Right cardiac atrium (tissue), 5 donors: Measurements from ENCODE around the gene NOP10. TPM values are rescaled to one million over a fixed set of nuclear protein-coding genes. Genes with fewer than 3 reads are reported as not detected.
"Not testable (repeated sequence)": the region's sequence is repeated elsewhere in the genome, so short reads cannot be mapped to it uniquely, and the experiment has no call there.

Experiments
- ATAC-seq, 2 donors: fragments of 200-7000 bp; cut with Tn5 transposase; one replicate each; pipeline versions ENCODE4 v1.8.0 to v1.9.1; 2020; ENCODE audit warnings: moderate library complexity in 2 of 2, mild to moderate bottlenecking in 1 of 2
- DNase-seq, 3 donors: peaks; one replicate each; pipeline ENCODE4 v3.0.0-alpha.2; 2020
- H3K27ac ChIP-seq: one replicate; pipeline ENCODE4 v1.5.1; 2013; ENCODE audit warnings: mild to moderate bottlenecking, low read length, control low read depth, moderate library complexity
- H3K27me3 ChIP-seq: one replicate; pipeline ENCODE4 v1.6.1; 2013; ENCODE audit not compliant: control insufficient read depth, insufficient read depth
- H3K4me1 ChIP-seq: one replicate; pipeline ENCODE4 v1.6.1; 2013; ENCODE audit warnings: low read length; ENCODE audit not compliant: control insufficient read depth, insufficient read depth
- H3K4me3 ChIP-seq: one replicate; pipeline ENCODE4 v1.5.1; 2013; ENCODE audit warnings: low read length, control low read depth
- H3K9me3 ChIP-seq: one replicate; pipeline ENCODE4 v1.6.1; 2013; ENCODE audit warnings: low read length; ENCODE audit not compliant: control insufficient read depth
- WGBS: extraction: QIAGEN DNeasy Blood & Tissue Kit; methylation state at CpG from one replicate; pipeline ENCODE4 v1.1.7; 2013; 5-methylcytosine and 5-hydroxymethylcytosine counted together
- intact Hi-C, 4 donors: fragments of 100-400 bp; cut with DNase I; formaldehyde crosslinking; loops; one replicate each; pipeline versions ENCODE4 v1.11.0 to v1.14.0; 2022 to 2023
- long read RNA-seq, 4 donors: library from polyadenylated mRNA; unstranded; transcript quantifications; one replicate each; pipeline ENCODE4 v2.0.0, GENCODE V29; 2020 to 2021
- polyA plus RNA-seq: library from polyadenylated mRNA; stranded (reverse); fragments of 200-250 nt; gene quantifications from one replicate; pipeline ENCODE4 v1.2.3, GENCODE V29; 2013
- total RNA-seq, 4 donors: library from RNA; stranded (reverse); fragmentation: NEBNext Ultra II Directional; extraction: Animal tissue kit (Norgen Biotek cat#: 25700); gene quantifications; one replicate each; pipeline ENCODE4 v1.2.1, GENCODE V29; 2021
- donor health status: healthy with polysubstance abuse.
- donor health status: DM: no; HTN: yes; CAD: no.
- donor health status: DM: no; HTN: no; CAD: no.
- donor health status: DM: no; HTN: yes; CAD: no; lungs with severe emphysema.
- donor health status: DM: yes; HTN: yes; CAD: no.

The NOP10 gene
- total RNA-seq (100 to 1,000 TPM in 3 of 4 donors, 10 to 100 TPM in 1; 87.2 to 122 (median 106) TPM), polyA plus RNA-seq (206 TPM)
- long read RNA-seq, donor 1, transcript NOP10-201 (2 exons, 554 nt) = major isoform, 37 of 38 reads
- long read RNA-seq, donor 1, partial matches to known transcripts = 0 of 38 reads
- long read RNA-seq, donor 1, other reads (novel, unspliced or antisense) = 1 of 38 reads
- long read RNA-seq, donor 2, transcript NOP10-201 (2 exons, 554 nt) = major isoform, 36 of 37 reads
- long read RNA-seq, donor 2, partial matches to known transcripts = 0 of 37 reads
- long read RNA-seq, donor 2, other reads (novel, unspliced or antisense) = 1 of 37 reads
- long read RNA-seq, donor 3, transcript NOP10-201 (2 exons, 554 nt) = major isoform, 8 of 8 reads
- long read RNA-seq, donor 3, partial matches to known transcripts = 0 of 8 reads
- long read RNA-seq, donor 3, other reads (novel, unspliced or antisense) = 0 of 8 reads
- long read RNA-seq, donor 4, transcript NOP10-201 (2 exons, 554 nt) = major isoform, 21 of 21 reads
- long read RNA-seq, donor 4, partial matches to known transcripts = 0 of 21 reads
- long read RNA-seq, donor 4, other reads (novel, unspliced or antisense) = 0 of 21 reads

- no peaks in the 10 kb centered on the region for H3K27me3 ChIP-seq
- no peaks in the 10 kb centered on the region for H3K4me1 ChIP-seq
- WGBS = under 1% methylated on average over 38 of the region's 38 CpGs
- intact Hi-C loops = no loop called here
- peak within 1 kb of the TSS; percentile 97 for H3K27ac ChIP-seq
- no peaks in the 10 kb centered on the region for H3K9me3 ChIP-seq
- H3K4me3 ChIP-seq = peak within 1 kb of the TSS; percentile 85
- peak; percentile 92 to 96 (median 94) for DNase-seq
- peak; percentile 95 to 96 for ATAC-seq
These were observed at the start of gene NOP10, which contains the start of gene NUTM1 for GRCh38 chr15:34342737-34343575. NOP10 (minus strand) TSS chr15:34343136; CDS start chr15:34343073, 63 bp downstream. NUTM1 (plus strand) TSS chr15:34343315; CDS start chr15:34343697, 382 bp downstream.

GRCh38 chr15:34389594-34390086 lies 46.7 kb upstream of the NOP10 start:
- H3K4me1 ChIP-seq, H3K4me3 ChIP-seq: not testable (repeated sequence)

GRCh38 chr15:34381829-34382521 lies 39.0 kb upstream of the NOP10 start:
- intact Hi-C loops = not testable (repeated sequence)

More at GRCh38 chr15:34389594-34390086, 46.7 kb upstream of the NOP10 start:
- H3K9me3 ChIP-seq, intact Hi-C loops, DNase-seq, H3K27me3 ChIP-seq, ATAC-seq, H3K27ac ChIP-seq: not testable (repeated sequence)
- no CpG with 5 or more reads among the region's 16 CpGs for WGBS

GRCh38 chr15:34380491-34380890 lies 37.6 kb upstream of the NOP10 start:
- 68% methylated on average over 4 of the region's 4 CpGs for WGBS
- H3K27ac ChIP-seq, H3K4me1 ChIP-seq, H3K4me3 ChIP-seq, ATAC-seq, intact Hi-C loops, DNase-seq, H3K27me3 ChIP-seq, H3K9me3 ChIP-seq: not testable (repeated sequence)

More at GRCh38 chr15:34381829-34382521, 39.0 kb upstream of the NOP10 start:
- H3K4me1 ChIP-seq, H3K27ac ChIP-seq, H3K9me3 ChIP-seq, DNase-seq, H3K27me3 ChIP-seq, H3K4me3 ChIP-seq: not testable (repeated sequence)
- ATAC-seq = peak in 1 of 2 donors; percentile 56
- WGBS = no CpG with 5 or more reads among the region's 19 CpGs

- H3K9me3 ChIP-seq = no peaks in the 10 kb centered on the region
- DNase-seq (no peak), ATAC-seq (no peak)
- no peak overlapping the region for H3K27ac ChIP-seq
- no peak overlapping the region for H3K4me3 ChIP-seq
- intact Hi-C loops = no loop called here
- H3K27me3 ChIP-seq = no peaks in the 10 kb centered on the region
- 98% methylated on average over 2 of the region's 2 CpGs for WGBS
- H3K4me1 ChIP-seq = no peaks in the 10 kb centered on the region
These were observed 33.9 kb upstream of the NOP10 start for GRCh38 chr15:34376856-34377255.

GRCh38 chr15:34375541-34375940 lies 32.6 kb upstream of the NOP10 start:
- H3K27ac ChIP-seq, H3K27me3 ChIP-seq, H3K4me3 ChIP-seq, intact Hi-C loops, H3K4me1 ChIP-seq, DNase-seq, H3K9me3 ChIP-seq, ATAC-seq: not testable (repeated sequence)
- 94% methylated on average over 2 of the region's 2 CpGs for WGBS

GRCh38 chr15:34374816-34375215 lies 31.9 kb upstream of the NOP10 start:
- WGBS = 60% methylated on average over 2 of the region's 2 CpGs
- intact Hi-C loops = no loop called here
- H3K4me3 ChIP-seq = no peak overlapping the region
- no peaks in the 10 kb centered on the region for H3K27me3 ChIP-seq
- no peak for DNase-seq
- no peaks in the 10 kb centered on the region for H3K9me3 ChIP-seq
- no peaks in the 10 kb centered on the region for H3K4me1 ChIP-seq
- no peak for ATAC-seq
- H3K27ac ChIP-seq = no peak overlapping the region

- Histone ChIP-seq H3K9me3 (no peaks in the 10 kb centered on the region), H3K27ac (no peak overlapping the region), H3K27me3 (no peaks in the 10 kb centered on the region), H3K4me3 (no peak overlapping the region), H3K4me1 (no peaks in the 10 kb centered on the region)
- 91% methylated on average over 8 of the region's 8 CpGs for WGBS
- ATAC-seq (no peak), DNase-seq (no peak)
- intact Hi-C loops = no loop called here
These were observed 31.0 kb upstream of the NOP10 start for GRCh38 chr15:34373951-34374350.

- no peak overlapping the region for H3K4me3 ChIP-seq
- intact Hi-C loops = no loop called here
- no peaks in the 10 kb centered on the region for H3K27me3 ChIP-seq
- H3K27ac ChIP-seq = no peak overlapping the region
- H3K9me3 ChIP-seq = no peaks in the 10 kb centered on the region
- no peak for ATAC-seq
- 58% methylated on average over 2 of the region's 2 CpGs for WGBS
- no peaks in the 10 kb centered on the region for H3K4me1 ChIP-seq
- no peak for DNase-seq
These were observed 27.7 kb upstream of the NOP10 start for GRCh38 chr15:34370643-34371042.

- H3K4me1 ChIP-seq = peaks cover under 1% of the 10 kb centered on the region
- ATAC-seq (no peak), DNase-seq (no peak)
- no peaks in the 10 kb centered on the region for H3K9me3 ChIP-seq
- 78% methylated on average over 2 of the region's 2 CpGs for WGBS
- H3K4me3 ChIP-seq = no peak overlapping the region
- no peaks in the 10 kb centered on the region for H3K27me3 ChIP-seq
- H3K27ac ChIP-seq = no peak overlapping the region
- intact Hi-C loops = no loop called here
These were observed 27.2 kb upstream of the NOP10 start for GRCh38 chr15:34370129-34370528.
